Measurements from ENCODE around the gene SUPT7L. TPM values are rescaled to one million over a fixed set of nuclear protein-coding genes. Genes with fewer than 3 reads are reported as not detected.

SUPT7L gene
- total and polyA plus RNA-seq, 4 experiments from 2014 or later = 21.4 to 48.5 (median 34.1) TPM

GRCh38 chr2:27703638-27704341, 40.4 kb upstream of the SUPT7L start:
- Histone ChIP-seq H3K27me3 (ENCODE audit: insufficient read depth, low read length) (no peaks in the 10 kb centered on the region), H3K4me3 (ENCODE audit: low read length in 2 of 2) (no peak overlapping the region), H3K36me3 (ENCODE audit: insufficient read depth, low read length) (no peaks in the 10 kb centered on the region), H3K9me3 (ENCODE audit: control insufficient read depth in 1 of 2, low read length in 2 of 2) (no peaks in the 10 kb centered on the region), H3K27ac (ENCODE audit: low read depth, low read length) (no peak overlapping the region), H3K4me1 (ENCODE audit: insufficient read depth, low read length) (peaks cover 8% of the 10 kb centered on the region)
- no peaks in the 10 kb centered on the region for H3K9me3 Mint-ChIP-seq
- no peaks in the 10 kb centered on the region for H3K36me3 Mint-ChIP-seq
- POLR2A ChIA-PET (ENCODE audit: partially characterized antibody) = interaction anchor here (0.6 to 1.1 kb wide), 2 partner anchors 405 to 749 kb away, joined by 3 to 6 read pairs; no protein-coding TSS in a partner anchor
- peaks cover 3 to 11% (median 3%) of the 10 kb centered on the region in 4 donors for H3K4me1 Mint-ChIP-seq
- no peak overlapping the region for H3K4me3 Mint-ChIP-seq
- H3K27ac Mint-ChIP-seq = peak overlapping the region in 1 of 7 donors; percentile 2
- intact Hi-C loops (cut with micrococcal nuclease) = loop anchor here (1.0 kb wide), 3 partner anchors 689 to 749 kb away; partner anchors contain the start of gene FOSL2
- H3K27me3 Mint-ChIP-seq = no peaks in the 10 kb centered on the region
- peak; percentile 74 to 79 (median 76) for DNase-seq
- CTCF ChIA-PET (ENCODE audit: partially characterized antibody) = interaction anchor here (0.6 to 3.0 kb wide), 20 partner anchors 9 to 790 kb away, joined by 3 to 31 read pairs (median 4); no protein-coding TSS in a partner anchor

- H3K36me3 Mint-ChIP-seq = peaks cover 7 to 8% of the 10 kb centered on the region in 2 donors
- H3K27ac Mint-ChIP-seq = no peak overlapping the region
- ChIA-PET CTCF (ENCODE audit: partially characterized antibody) (no interaction called here), POLR2A (ENCODE audit: partially characterized antibody) (no interaction called here)
- Histone ChIP-seq H3K27ac (ENCODE audit: low read depth, low read length) (no peak overlapping the region), H3K27me3 (ENCODE audit: insufficient read depth, low read length) (no peaks in the 10 kb centered on the region), H3K9me3 (ENCODE audit: control insufficient read depth in 1 of 2, low read length in 2 of 2) (no peaks in the 10 kb centered on the region), H3K4me3 (ENCODE audit: low read length in 2 of 2) (no peak overlapping the region), H3K4me1 (ENCODE audit: insufficient read depth, low read length) (peaks cover 8% of the 10 kb centered on the region), H3K36me3 (ENCODE audit: insufficient read depth, low read length) (peaks cover 4% of the 10 kb centered on the region)
- no peak for DNase-seq
- H3K9me3 Mint-ChIP-seq = no peaks in the 10 kb centered on the region
- H3K27me3 Mint-ChIP-seq = no peaks in the 10 kb centered on the region
- intact Hi-C loops (cut with micrococcal nuclease) = no loop called here
- peaks cover 3 to 11% (median 3%) of the 10 kb centered on the region in 4 donors for H3K4me1 Mint-ChIP-seq
- no peak overlapping the region for H3K4me3 Mint-ChIP-seq
These were observed 38.9 kb upstream of the SUPT7L start for GRCh38 chr2:27702302-27702701.

- CTCF ChIA-PET (ENCODE audit: partially characterized antibody) = no interaction called here
- H3K4me1 Mint-ChIP-seq = peaks cover 3 to 11% (median 3%) of the 10 kb centered on the region in 4 donors
- H3K27ac Mint-ChIP-seq = no peak overlapping the region
These were observed 38.3 kb upstream of the SUPT7L start for GRCh38 chr2:27701676-27702075.

GRCh38 chr2:27697660-27698059, 34.2 kb upstream of the SUPT7L start:
- Mint-ChIP-seq H3K27me3 (no peaks in the 10 kb centered on the region), H3K9me3 (no peaks in the 10 kb centered on the region), H3K36me3 (peaks cover 24 to 31% of the 10 kb centered on the region in 2 donors), H3K27ac (no peak overlapping the region), H3K4me3 (no peak overlapping the region), H3K4me1 (no peaks in the 10 kb centered on the region)
- intact Hi-C loops (cut with micrococcal nuclease) = no loop called here
- ChIA-PET CTCF (ENCODE audit: partially characterized antibody) (no interaction called here), POLR2A (ENCODE audit: partially characterized antibody) (no interaction called here)
- no peak overlapping the region for H3K4me3 ChIP-seq (ENCODE audit: low read length in 2 of 2)
- H3K27me3 ChIP-seq (ENCODE audit: insufficient read depth, low read length) = no peaks in the 10 kb centered on the region
- H3K9me3 ChIP-seq (ENCODE audit: control insufficient read depth in 1 of 2, low read length in 2 of 2) = no peaks in the 10 kb centered on the region
- no peaks in the 10 kb centered on the region for H3K4me1 ChIP-seq (ENCODE audit: insufficient read depth, low read length)
- no peak overlapping the region for H3K27ac ChIP-seq (ENCODE audit: low read depth, low read length)
- peaks cover 19% of the 10 kb centered on the region for H3K36me3 ChIP-seq (ENCODE audit: insufficient read depth, low read length)
- no peak for DNase-seq

More at GRCh38 chr2:27701676-27702075, 38.3 kb upstream of the SUPT7L start:
- Mint-ChIP-seq H3K4me3 (no peak overlapping the region), H3K27me3 (no peaks in the 10 kb centered on the region), H3K9me3 (no peaks in the 10 kb centered on the region), H3K36me3 (peaks cover 8 to 10% of the 10 kb centered on the region in 2 donors)
- no peak for DNase-seq
- intact Hi-C loops (cut with micrococcal nuclease) = no loop called here
- H3K36me3 ChIP-seq (ENCODE audit: insufficient read depth, low read length) = peaks cover 4% of the 10 kb centered on the region
- no peaks in the 10 kb centered on the region for H3K9me3 ChIP-seq (ENCODE audit: control insufficient read depth in 1 of 2, low read length in 2 of 2)
- H3K27me3 ChIP-seq (ENCODE audit: insufficient read depth, low read length) = no peaks in the 10 kb centered on the region
- no peak overlapping the region for H3K4me3 ChIP-seq (ENCODE audit: low read length in 2 of 2)
- H3K27ac ChIP-seq (ENCODE audit: low read depth, low read length) = no peak overlapping the region
- peaks cover 8% of the 10 kb centered on the region for H3K4me1 ChIP-seq (ENCODE audit: insufficient read depth, low read length)
- POLR2A ChIA-PET (ENCODE audit: partially characterized antibody) = no interaction called here

- H3K4me1 Mint-ChIP-seq = peaks cover 4 to 12% (median 5%) of the 10 kb centered on the region in 4 donors
- Histone ChIP-seq H3K4me1 (ENCODE audit: insufficient read depth, low read length) (peaks cover 5% of the 10 kb centered on the region), H3K27ac (ENCODE audit: low read depth, low read length) (no peak overlapping the region), H3K4me3 (ENCODE audit: low read length in 2 of 2) (no peak overlapping the region), H3K36me3 (ENCODE audit: insufficient read depth, low read length) (peaks cover 30% of the 10 kb centered on the region), H3K27me3 (ENCODE audit: insufficient read depth, low read length) (no peaks in the 10 kb centered on the region), H3K9me3 (ENCODE audit: control insufficient read depth in 1 of 2, low read length in 2 of 2) (no peaks in the 10 kb centered on the region)
- H3K27ac Mint-ChIP-seq = no peak overlapping the region
- H3K4me3 Mint-ChIP-seq = no peak overlapping the region
- H3K27me3 Mint-ChIP-seq = no peaks in the 10 kb centered on the region
- POLR2A ChIA-PET (ENCODE audit: partially characterized antibody) = no interaction called here
- H3K9me3 Mint-ChIP-seq = no peaks in the 10 kb centered on the region
- no peak for DNase-seq
- H3K36me3 Mint-ChIP-seq = peaks cover 28 to 44% of the 10 kb centered on the region in 2 donors
- CTCF ChIA-PET (ENCODE audit: partially characterized antibody) = interaction anchor here (1.2 kb wide), 1 partner anchor 14 kb away, joined by 4 read pairs; no protein-coding TSS in a partner anchor
- intact Hi-C loops (cut with micrococcal nuclease) = no loop called here
These were observed 26.6 kb upstream of the SUPT7L start for GRCh38 chr2:27690052-27690451.

- no peak for DNase-seq
- peaks cover 30% of the 10 kb centered on the region for H3K36me3 ChIP-seq (ENCODE audit: insufficient read depth, low read length)
- H3K4me1 ChIP-seq (ENCODE audit: insufficient read depth, low read length) = peaks cover 11% of the 10 kb centered on the region
- peaks cover 32 to 47% of the 10 kb centered on the region in 2 donors for H3K36me3 Mint-ChIP-seq
- CTCF ChIA-PET (ENCODE audit: partially characterized antibody) = no interaction called here
- intact Hi-C loops (cut with micrococcal nuclease) = no loop called here
- H3K4me1 Mint-ChIP-seq = peaks cover 6 to 18% (median 9%) of the 10 kb centered on the region in 4 donors
- H3K4me3 Mint-ChIP-seq = no peak overlapping the region
- H3K27me3 ChIP-seq (ENCODE audit: insufficient read depth, low read length) = no peaks in the 10 kb centered on the region
- H3K9me3 ChIP-seq (ENCODE audit: control insufficient read depth in 1 of 2, low read length in 2 of 2) = no peaks in the 10 kb centered on the region
- H3K27ac Mint-ChIP-seq = no peak overlapping the region
- no peak overlapping the region for H3K27ac ChIP-seq (ENCODE audit: low read depth, low read length)
- H3K27me3 Mint-ChIP-seq = no peaks in the 10 kb centered on the region
- POLR2A ChIA-PET (ENCODE audit: partially characterized antibody) = no interaction called here
- H3K9me3 Mint-ChIP-seq = no peaks in the 10 kb centered on the region
- no peak overlapping the region for H3K4me3 ChIP-seq (ENCODE audit: low read length in 2 of 2)
These were observed 26.0 kb upstream of the SUPT7L start for GRCh38 chr2:27689424-27689823.

- H3K36me3 ChIP-seq (ENCODE audit: insufficient read depth, low read length) = peaks cover 29% of the 10 kb centered on the region
- no peak overlapping the region for H3K4me3 ChIP-seq (ENCODE audit: low read length in 2 of 2)
- ChIA-PET POLR2A (ENCODE audit: partially characterized antibody) (no interaction called here), CTCF (ENCODE audit: partially characterized antibody) (no interaction called here)
- H3K9me3 ChIP-seq (ENCODE audit: control insufficient read depth in 1 of 2, low read length in 2 of 2) = no peaks in the 10 kb centered on the region
- H3K4me1 ChIP-seq (ENCODE audit: insufficient read depth, low read length) = peaks cover 26% of the 10 kb centered on the region
- intact Hi-C loops (cut with micrococcal nuclease) = no loop called here
- peaks cover 28 to 49% of the 10 kb centered on the region in 2 donors for H3K36me3 Mint-ChIP-seq
- no peaks in the 10 kb centered on the region for H3K27me3 Mint-ChIP-seq
- no peak overlapping the region for H3K27ac Mint-ChIP-seq
- no peak overlapping the region for H3K4me3 Mint-ChIP-seq
- H3K27ac ChIP-seq (ENCODE audit: low read depth, low read length) = no peak overlapping the region
- peaks cover 10 to 26% (median 18%) of the 10 kb centered on the region in 4 donors for H3K4me1 Mint-ChIP-seq
- H3K27me3 ChIP-seq (ENCODE audit: insufficient read depth, low read length) = no peaks in the 10 kb centered on the region
- H3K9me3 Mint-ChIP-seq = no peaks in the 10 kb centered on the region
- no peak for DNase-seq
These were observed 23.8 kb upstream of the SUPT7L start for GRCh38 chr2:27687232-27687631.
